Fibroblast of the aortic adventitia (primary cell): ENCODE results near the gene DCAF8L1. TPM values are rescaled to one million over a fixed set of nuclear protein-coding genes. Genes with fewer than 3 reads are reported as not detected.
A peak's percentile ranks its signal among the peaks of the same experiment; 100 is the strongest.
"Not testable (repeated sequence)": the region's sequence is repeated elsewhere in the genome, so short reads cannot be mapped to it uniquely, and the experiment has no call there.

ENCODE experiments used
- DNase-seq: peaks from one replicate; pipeline ENCODE4 v3.0.0-alpha.2; 2010; ENCODE audit warnings: low read depth
- H3K4me3 ChIP-seq: 2 replicates; pipeline ENCODE4 v1.5.1; 2011; ENCODE audit warnings: low read depth, mild to moderate bottlenecking, control low read depth, low read length, moderate library complexity
- CTCF ChIP-seq: IDR thresholded peaks from 2 replicates; pipeline ENCODE4 v1.5.1; 2011; ENCODE audit warnings: mild to moderate bottlenecking, low read length, control low read depth, inconsistent platforms; ENCODE audit not compliant: insufficient read depth
- total RNA-seq: library from RNA; depleted of rRNA; stranded (reverse); fragments of >200 nt; gene quantifications from 2 replicates; pipeline ENCODE4 v1.2.3, GENCODE V29; 2012; ENCODE audit warnings: low replicate concordance

The DCAF8L1 gene
- total RNA-seq, 1 donor = not detected

- no peak for TF ChIP-seq CTCF
- no peak overlapping the region for H3K4me3 ChIP-seq
- DNase-seq = no peak
Measured at GRCh38 chrX:27996132-27996531, 14.9 kb upstream of the DCAF8L1 start.

GRCh38 chrX:27995611-27996010, 14.4 kb upstream of the DCAF8L1 start:
- no peak overlapping the region for H3K4me3 ChIP-seq
- TF ChIP-seq CTCF = no peak
- DNase-seq = no peak

- TF ChIP-seq CTCF = no peak
- no peak for DNase-seq
- no peak overlapping the region for H3K4me3 ChIP-seq
Measured at GRCh38 chrX:27987862-27988646, 6.8 kb upstream of the DCAF8L1 start.

- DNase-seq, H3K4me3 ChIP-seq: not testable (repeated sequence)
Measured at GRCh38 chrX:27976934-27977333, 4.3 kb downstream of the DCAF8L1 start.

GRCh38 chrX:27976284-27976683, 5.0 kb downstream of the DCAF8L1 start:
- H3K4me3 ChIP-seq = no peak overlapping the region
- DNase-seq = peak; percentile 43
- TF ChIP-seq CTCF = no peak

- DNase-seq = no peak
- no peak for TF ChIP-seq CTCF
- H3K4me3 ChIP-seq = no peak overlapping the region
Measured at GRCh38 chrX:27968878-27969277, 12.4 kb downstream of the DCAF8L1 start.

- no peak overlapping the region for H3K4me3 ChIP-seq
- no peak for TF ChIP-seq CTCF
- no peak for DNase-seq
Measured at GRCh38 chrX:27968352-27968751, 12.9 kb downstream of the DCAF8L1 start.
